Upper lobe of left lung (tissue), 6 donors: Measurements from ENCODE around the gene SH3PXD2A. TPM values are rescaled to one million over a fixed set of nuclear protein-coding genes. Genes with fewer than 3 reads are reported as not detected.
A peak's percentile ranks its signal among the peaks of the same experiment; 100 is the strongest.

Experiments used
- ATAC-seq, 2 donors: fragments of 200-7000 bp; cut with Tn5 transposase; one replicate each; pipeline ENCODE4 v1.9.1; 2022; ENCODE audit warnings: mild to moderate bottlenecking in 2 of 2, moderate library complexity in 2 of 2; ENCODE audit not compliant: low FRiP score in 2 of 2
- DNase-seq, 2 donors: peaks; one replicate each; pipeline ENCODE4 v3.0.0-alpha.2; 2019 to 2020
- H3K27ac ChIP-seq, 4 donors: fragments of 200-600 bp; sonication (generic); one replicate each; pipeline ENCODE4 v1.5.1; 2016 to 2019
- H3K27me3 ChIP-seq, 4 donors: fragments of 200-600 bp; sonication (generic); one replicate each; pipeline ENCODE4 v1.5.1; 2017 to 2019
- H3K36me3 ChIP-seq, 4 donors: fragments of 200-600 bp; sonication (generic); one replicate each; pipeline ENCODE4 v1.5.1; 2016 to 2019
- H3K4me1 ChIP-seq, 4 donors: fragments of 200-600 bp; sonication (generic); one replicate each; pipeline ENCODE4 v1.5.1; 2018 to 2019
- H3K4me3 ChIP-seq, 4 donors: fragments of 200-600 bp; sonication (generic); one replicate each; pipeline ENCODE4 v1.5.1; 2017 to 2019; ENCODE audit warnings: mild to moderate bottlenecking in 2 of 4, moderate library complexity in 1 of 4
- H3K9me3 ChIP-seq, 4 donors: fragments of 200-600 bp; sonication (generic); one replicate each; pipeline ENCODE4 v1.5.1; 2018 to 2019
- EP300 ChIP-seq, 4 donors: sonication (generic); formaldehyde crosslinking; IDR thresholded peaks; one replicate each; pipeline ENCODE4 v1.5.1; 2017; ENCODE audit warnings: antibody characterized with exemption in 4 of 4, control low read depth in 2 of 4
- POLR2A ChIP-seq, 4 donors: fragments of 450-650 bp; IDR thresholded peaks; one replicate each; pipeline ENCODE4 v1.5.1; 2016 to 2017; ENCODE audit warnings: antibody characterized with exemption in 4 of 4, mild to moderate bottlenecking in 2 of 4
- POLR2AphosphoS5 ChIP-seq, 2 donors: sonication (generic); formaldehyde crosslinking; IDR thresholded peaks; one replicate each; pipeline ENCODE4 v1.5.1; 2017; ENCODE audit warnings: antibody characterized with exemption in 2 of 2
- WGBS, 2 donors: methylation state at CpG; one replicate each; pipeline ENCODE4 v1.1.5; 2017 to 2018; 5-methylcytosine and 5-hydroxymethylcytosine counted together
- total RNA-seq, 6 donors: library from RNA; depleted of rRNA in 4 of 6; stranded (reverse); fragments of >200 nt in 4 of 6; gene quantifications; one replicate each; pipeline versions ENCODE4 v1.1.0 to v1.2.1, GENCODE V29; 2016 to 2021
- TF ChIP-seq, protein P1 (sequence below), 6 experiments: fragments of 450-650 bp in 4 of 6; fragments of 200-600 bp in 2 of 6; sonication (generic) in 2 of 6; IDR thresholded peaks; one replicate each; pipeline ENCODE4 v1.5.1; 2016 to 2019; ENCODE audit warnings: antibody characterized with exemption in 6 of 6
- donor health status: DM: no; HTN: no; CAD: no; lungs with moderate emphysema.
- donor health status: DM: no; HTN: yes; CAD: no; lungs with severe emphysema.

The SH3PXD2A gene
- total RNA-seq, 6 donors from 2014 or later = 19.6 to 42.2 (median 30.8) TPM

DNA sequence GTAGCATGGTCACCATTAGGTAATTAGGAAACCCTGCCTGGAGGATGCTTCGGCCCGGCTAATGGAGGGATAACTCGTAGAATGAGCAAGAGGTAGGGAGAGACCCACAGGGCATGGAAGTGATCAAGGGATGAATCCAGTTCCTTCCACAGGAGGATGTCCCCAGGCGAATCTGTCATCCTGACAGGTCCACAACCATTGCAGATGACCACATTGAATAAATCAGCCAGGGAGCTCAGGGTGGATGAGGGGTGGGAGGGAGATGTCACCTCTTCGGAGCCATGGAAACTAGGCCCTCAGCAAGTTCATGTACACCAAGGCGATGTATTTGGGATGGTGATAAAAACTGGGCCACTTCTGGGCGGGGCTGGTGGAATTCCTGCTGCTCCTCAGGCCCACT is 28.5 kb downstream of the SH3PXD2A start:
- TF ChIP-seq EP300 (IDR thresholded peaks at IDR 0.05) = no peak
- no peak for TF ChIP-seq POLR2A (IDR thresholded peaks at IDR 0.05)
- TF ChIP-seq, protein P1, sequence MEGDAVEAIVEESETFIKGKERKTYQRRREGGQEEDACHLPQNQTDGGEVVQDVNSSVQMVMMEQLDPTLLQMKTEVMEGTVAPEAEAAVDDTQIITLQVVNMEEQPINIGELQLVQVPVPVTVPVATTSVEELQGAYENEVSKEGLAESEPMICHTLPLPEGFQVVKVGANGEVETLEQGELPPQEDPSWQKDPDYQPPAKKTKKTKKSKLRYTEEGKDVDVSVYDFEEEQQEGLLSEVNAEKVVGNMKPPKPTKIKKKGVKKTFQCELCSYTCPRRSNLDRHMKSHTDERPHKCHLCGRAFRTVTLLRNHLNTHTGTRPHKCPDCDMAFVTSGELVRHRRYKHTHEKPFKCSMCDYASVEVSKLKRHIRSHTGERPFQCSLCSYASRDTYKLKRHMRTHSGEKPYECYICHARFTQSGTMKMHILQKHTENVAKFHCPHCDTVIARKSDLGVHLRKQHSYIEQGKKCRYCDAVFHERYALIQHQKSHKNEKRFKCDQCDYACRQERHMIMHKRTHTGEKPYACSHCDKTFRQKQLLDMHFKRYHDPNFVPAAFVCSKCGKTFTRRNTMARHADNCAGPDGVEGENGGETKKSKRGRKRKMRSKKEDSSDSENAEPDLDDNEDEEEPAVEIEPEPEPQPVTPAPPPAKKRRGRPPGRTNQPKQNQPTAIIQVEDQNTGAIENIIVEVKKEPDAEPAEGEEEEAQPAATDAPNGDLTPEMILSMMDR (IDR thresholded peaks at IDR 0.05) = no peak
- TF ChIP-seq POLR2AphosphoS5 (IDR thresholded peaks at IDR 0.05) = no peak
- H3K9me3 ChIP-seq = no peaks in the 10 kb centered on the region

GRCh38 chr10:103824281-103824680 is 31.1 kb downstream of the SH3PXD2A start:
- Histone ChIP-seq H3K36me3 (no peaks in the 10 kb centered on the region), H3K27ac (peak overlapping the region in 1 of 4 donors; percentile 20), H3K27me3 (no peaks in the 10 kb centered on the region), H3K4me3 (no peak overlapping the region), H3K9me3 (no peaks in the 10 kb centered on the region), H3K4me1 (peaks cover 16 to 31% (median 23%) of the 10 kb centered on the region in 4 donors)
- no peak for DNase-seq
- no peak for ATAC-seq
- TF ChIP-seq POLR2A (IDR thresholded peaks at IDR 0.05) = no peak
- 25 to 29% methylated on average over 6 of the region's 6 CpGs for WGBS, 2 donors

More for the DNA sequence above, 28.5 kb downstream of the SH3PXD2A start:
- H3K4me3 ChIP-seq = no peak overlapping the region
- no peak overlapping the region for H3K27ac ChIP-seq
- 95 to 96% methylated on average over 7 of the region's 7 CpGs for WGBS, 2 donors
- H3K36me3 ChIP-seq = no peaks in the 10 kb centered on the region
- no peaks in the 10 kb centered on the region for H3K27me3 ChIP-seq
- DNase-seq (no peak), ATAC-seq (no peak)
- H3K4me1 ChIP-seq = peaks cover 10 to 24% (median 13%) of the 10 kb centered on the region in 4 donors

- ATAC-seq (no peak), DNase-seq (no peak)
- H3K36me3 ChIP-seq = no peaks in the 10 kb centered on the region
- WGBS, 2 donors = 55 to 59% methylated on average over 6 to 9 of the region's 9 CpGs
- no peak for TF ChIP-seq POLR2AphosphoS5 (IDR thresholded peaks at IDR 0.05)
- TF ChIP-seq, protein P1 (IDR thresholded peaks at IDR 0.05) = no peak
- H3K4me3 ChIP-seq = no peak overlapping the region
- peaks cover 16 to 31% (median 24%) of the 10 kb centered on the region in 4 donors for H3K4me1 ChIP-seq
- H3K9me3 ChIP-seq = no peaks in the 10 kb centered on the region
- H3K27ac ChIP-seq = no peak overlapping the region
- no peaks in the 10 kb centered on the region for H3K27me3 ChIP-seq
Observed at GRCh38 chr10:103823706-103824272, 31.6 kb downstream of the SH3PXD2A start.

GRCh38 chr10:103822800-103823199 is 32.6 kb downstream of the SH3PXD2A start:
- Histone ChIP-seq H3K27ac (no peak overlapping the region), H3K9me3 (no peaks in the 10 kb centered on the region), H3K27me3 (no peaks in the 10 kb centered on the region), H3K4me3 (no peak overlapping the region), H3K4me1 (peaks cover 19 to 38% (median 24%) of the 10 kb centered on the region in 4 donors), H3K36me3 (no peaks in the 10 kb centered on the region)
- TF ChIP-seq POLR2A (IDR thresholded peaks at IDR 0.05) (no peak), POLR2AphosphoS5 (IDR thresholded peaks at IDR 0.05) (no peak), EP300 (IDR thresholded peaks at IDR 0.05) (no peak)
- TF ChIP-seq, protein P1 (IDR thresholded peaks at IDR 0.05) = no peak
- DNase-seq (no peak), ATAC-seq (no peak)
- 36 to 48% methylated on average over 3 of the region's 3 CpGs for WGBS, 2 donors

GRCh38 chr10:103822107-103822716 is 33.2 kb downstream of the SH3PXD2A start:
- TF ChIP-seq POLR2AphosphoS5 (IDR thresholded peaks at IDR 0.05) (no peak), POLR2A (IDR thresholded peaks at IDR 0.05) (no peak), EP300 (IDR thresholded peaks at IDR 0.05) (no peak)
- TF ChIP-seq, protein P1 (IDR thresholded peaks at IDR 0.05) = no peak
- DNase-seq = no peak
- ATAC-seq = no peak
- Histone ChIP-seq H3K27ac (no peak overlapping the region), H3K27me3 (no peaks in the 10 kb centered on the region), H3K4me3 (no peak overlapping the region), H3K36me3 (no peaks in the 10 kb centered on the region), H3K4me1 (peaks cover 19 to 38% (median 24%) of the 10 kb centered on the region in 4 donors), H3K9me3 (no peaks in the 10 kb centered on the region)
- 79 to 89% methylated on average over 5 of the region's 5 CpGs for WGBS, 2 donors
